Measurements from ENCODE around the gene DARS2.
"Not testable (repeated sequence)": the region's sequence is repeated elsewhere in the genome, so short reads cannot be mapped to it uniquely, and the experiment has no call there.

Gene DARS2

DNA sequence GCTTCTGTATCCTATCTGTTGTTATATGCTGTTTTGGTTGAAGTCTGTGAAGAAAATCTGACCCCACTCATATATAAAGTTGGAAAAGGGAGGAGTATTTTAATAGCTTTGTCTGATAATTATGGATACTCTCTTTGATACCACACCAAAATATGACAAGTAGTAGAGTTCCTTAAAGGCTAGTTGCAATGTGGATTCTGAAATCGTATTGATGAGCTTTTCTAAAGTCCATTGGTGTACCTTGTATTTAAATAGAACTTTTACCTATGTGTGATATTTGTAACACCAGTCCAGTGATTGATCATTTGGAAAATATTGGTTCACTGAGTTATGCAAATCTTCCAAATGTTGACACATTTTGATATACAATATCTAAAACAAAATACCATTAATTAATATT lies 35.6 kb downstream of the DARS2 start:
- Histone ChIP-seq H3K27ac (ENCODE audit: low read depth, low read length) (no peak overlapping the region), H3K9me3 (ENCODE audit: control insufficient read depth in 1 of 2, low read length in 2 of 2) (no peaks in the 10 kb centered on the region), H3K27me3 (ENCODE audit: control insufficient read depth in 1 of 2, insufficient read depth in 2 of 2, low read length in 2 of 2) (no peaks in the 10 kb centered on the region), H3K4me3 (ENCODE audit: low read depth in 1 of 2, low read length in 2 of 2) (no peak overlapping the region), H3K9ac (ENCODE audit: low read depth in 1 of 2, low read length in 2 of 2) (no peak overlapping the region), H3K36me3 (ENCODE audit: control insufficient read depth in 1 of 2, insufficient read depth in 2 of 2, low read length in 2 of 2) (peaks cover 36 to 53% of the 10 kb centered on the region in 2 donors), H3K4me1 (ENCODE audit: control insufficient read depth in 1 of 2, insufficient read depth in 2 of 2, low read length in 2 of 2) (peaks cover 6% of the 10 kb centered on the region in 2 donors)

DNA sequence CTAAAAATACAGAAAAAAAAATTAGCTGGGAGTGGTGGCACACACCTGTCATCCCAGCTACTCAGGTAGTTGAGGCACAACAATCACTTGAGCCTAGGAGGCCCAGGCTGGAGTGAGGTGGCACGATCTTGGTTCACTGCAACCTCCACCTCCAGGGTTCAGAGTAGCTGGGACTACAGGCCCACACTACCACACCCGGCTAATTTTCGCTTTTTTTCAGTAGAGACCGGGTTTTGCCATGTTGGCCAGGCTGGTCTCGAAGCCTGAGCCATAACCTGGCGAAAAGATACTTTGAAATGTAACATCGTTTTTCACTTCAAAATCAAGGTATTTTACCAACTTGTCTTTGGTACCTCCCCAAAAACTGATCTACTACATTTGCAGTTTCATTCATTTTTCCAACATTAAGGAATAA lies 37.3 kb downstream of the DARS2 start:
- Histone ChIP-seq H3K4me3 (ENCODE audit: low read depth in 1 of 2, low read length in 2 of 2) (no peak overlapping the region), H3K4me1 (ENCODE audit: control insufficient read depth in 1 of 2, insufficient read depth in 2 of 2, low read length in 2 of 2) (peaks cover 21 to 23% of the 10 kb centered on the region in 2 donors), H3K36me3 (ENCODE audit: control insufficient read depth in 1 of 2, insufficient read depth in 2 of 2, low read length in 2 of 2) (peaks cover 44 to 61% of the 10 kb centered on the region in 2 donors), H3K27ac (ENCODE audit: low read depth, low read length) (no peak overlapping the region), H3K9me3 (ENCODE audit: control insufficient read depth in 1 of 2, low read length in 2 of 2) (no peaks in the 10 kb centered on the region), H3K9ac (ENCODE audit: low read depth in 1 of 2, low read length in 2 of 2) (no peak overlapping the region), H3K27me3 (ENCODE audit: control insufficient read depth in 1 of 2, insufficient read depth in 2 of 2, low read length in 2 of 2) (no peaks in the 10 kb centered on the region)

DNA sequence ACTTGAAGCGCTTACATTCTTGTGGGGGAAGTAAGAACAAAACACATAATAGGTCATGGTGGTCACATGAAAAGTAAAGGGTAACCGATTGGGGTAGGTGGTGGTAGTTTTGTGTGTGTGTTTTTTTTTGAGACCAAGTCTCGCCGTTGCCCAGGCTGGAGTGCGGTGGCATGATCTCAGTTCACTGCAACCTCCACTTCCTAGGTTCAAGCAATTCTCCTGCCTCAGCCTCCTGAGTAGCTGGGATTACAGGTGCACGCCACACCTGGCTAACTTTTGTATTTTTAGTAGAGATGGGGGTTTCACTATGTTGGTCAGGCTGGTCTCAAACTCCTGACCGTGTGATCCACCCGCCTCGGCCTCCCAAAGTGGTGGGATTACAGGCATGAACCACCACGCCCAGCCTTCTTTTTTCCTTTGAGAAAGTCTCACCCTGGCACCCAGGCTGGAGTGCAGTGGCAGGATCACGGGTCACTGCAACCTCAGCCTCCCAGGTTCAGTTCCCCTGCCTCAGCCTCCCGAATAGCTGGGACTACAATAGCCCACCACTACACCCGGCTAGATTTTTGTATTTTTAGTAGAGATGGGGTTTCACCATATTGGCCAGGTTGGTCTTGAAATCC lies 37.8 kb downstream of the DARS2 start:
- H3K27ac ChIP-seq (ENCODE audit: low read depth, low read length); H3K27me3 ChIP-seq (ENCODE audit: control insufficient read depth in 1 of 2, insufficient read depth in 2 of 2, low read length in 2 of 2); H3K4me3 ChIP-seq (ENCODE audit: low read depth in 1 of 2, low read length in 2 of 2); H3K9me3 ChIP-seq (ENCODE audit: control insufficient read depth in 1 of 2, low read length in 2 of 2); H3K9ac ChIP-seq (ENCODE audit: low read depth in 1 of 2, low read length in 2 of 2): not testable (repeated sequence)
- H3K36me3 ChIP-seq (ENCODE audit: control insufficient read depth in 1 of 2, insufficient read depth in 2 of 2, low read length in 2 of 2), result peaks cover 44 to 58% of the 10 kb centered on the region in 2 donors
- H3K4me1 ChIP-seq (ENCODE audit: control insufficient read depth in 1 of 2, insufficient read depth in 2 of 2, low read length in 2 of 2), result peaks cover 22 to 28% of the 10 kb centered on the region in 2 donors

DNA sequence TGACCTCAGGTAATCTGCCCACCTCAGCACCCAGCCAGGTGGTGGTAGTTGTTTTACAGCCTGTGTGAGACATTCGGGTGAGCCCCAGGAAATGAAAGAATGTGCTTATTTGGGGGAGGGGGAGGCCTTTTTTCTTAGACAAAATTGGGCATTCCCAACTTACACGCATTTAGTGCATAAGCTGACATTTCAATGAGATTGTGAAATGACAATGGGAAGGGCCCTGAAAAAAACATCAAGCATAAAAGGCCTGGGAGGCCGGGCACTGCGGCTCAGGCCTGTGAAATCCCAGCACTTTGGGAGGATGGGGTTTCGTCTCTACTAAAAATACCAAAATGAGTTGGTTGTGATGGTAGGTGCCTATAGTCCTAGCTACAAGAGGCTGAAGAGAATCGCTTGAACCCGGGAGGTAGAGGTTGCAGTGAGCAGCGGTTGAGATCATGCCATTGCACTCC lies 38.3 kb downstream of the DARS2 start:
- Histone ChIP-seq H3K4me3 (ENCODE audit: low read depth in 1 of 2, low read length in 2 of 2) (no peak overlapping the region), H3K9me3 (ENCODE audit: control insufficient read depth in 1 of 2, low read length in 2 of 2) (no peaks in the 10 kb centered on the region), H3K4me1 (ENCODE audit: control insufficient read depth in 1 of 2, insufficient read depth in 2 of 2, low read length in 2 of 2) (peaks cover 22 to 29% of the 10 kb centered on the region in 2 donors), H3K27me3 (ENCODE audit: control insufficient read depth in 1 of 2, insufficient read depth in 2 of 2, low read length in 2 of 2) (no peaks in the 10 kb centered on the region), H3K27ac (ENCODE audit: low read depth, low read length) (no peak overlapping the region), H3K36me3 (ENCODE audit: control insufficient read depth in 1 of 2, insufficient read depth in 2 of 2, low read length in 2 of 2) (peaks cover 40 to 53% of the 10 kb centered on the region in 2 donors), H3K9ac (ENCODE audit: low read depth in 1 of 2, low read length in 2 of 2) (no peak overlapping the region)

DNA sequence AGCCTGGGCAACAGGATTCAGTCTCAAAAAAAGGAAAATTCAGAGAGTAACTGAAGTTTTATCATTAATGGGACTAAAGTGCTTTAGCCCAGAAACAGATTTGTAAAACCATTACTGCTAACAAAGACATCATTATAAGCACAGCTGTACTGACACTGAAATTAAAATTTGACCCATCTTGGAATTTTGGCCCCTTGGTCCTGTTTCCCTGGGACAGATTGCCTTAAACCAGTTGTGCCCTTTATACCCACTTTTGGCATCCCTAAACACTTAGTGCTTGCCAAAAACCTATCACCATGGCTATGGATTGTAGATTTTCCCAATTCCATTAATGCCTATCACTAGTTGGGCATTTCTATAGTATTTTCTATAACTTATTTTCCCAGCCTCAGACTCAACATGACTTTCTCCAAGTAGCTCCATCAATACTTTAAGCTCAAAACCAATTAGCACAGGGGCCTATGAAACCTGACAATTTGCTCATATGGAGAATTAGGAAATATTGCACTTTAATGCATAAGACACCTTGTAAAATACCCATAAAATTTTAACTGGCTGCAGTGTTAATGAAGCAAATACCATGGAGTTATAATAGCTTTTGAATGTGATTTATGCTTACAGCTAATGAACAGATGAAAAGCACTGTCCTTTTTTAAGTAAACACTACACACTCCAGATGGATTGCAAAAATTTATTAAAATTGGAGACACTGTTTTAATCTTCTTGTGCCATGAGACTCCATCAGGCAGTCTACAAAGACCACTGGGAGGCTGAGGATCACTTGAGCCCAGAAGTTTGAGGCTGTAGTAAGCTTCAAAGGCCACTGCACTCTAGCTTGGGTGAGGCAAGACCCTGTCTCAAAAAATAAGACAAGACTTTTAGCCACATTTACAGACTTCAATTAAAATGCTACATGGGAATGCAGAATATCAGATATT lies 39.0 kb downstream of the DARS2 start:
- H3K36me3 ChIP-seq (ENCODE audit: control insufficient read depth in 1 of 2, insufficient read depth in 2 of 2, low read length in 2 of 2), result peaks cover 40 to 49% of the 10 kb centered on the region in 2 donors
- peaks cover 22 to 29% of the 10 kb centered on the region in 2 donors for H3K4me1 ChIP-seq (ENCODE audit: control insufficient read depth in 1 of 2, insufficient read depth in 2 of 2, low read length in 2 of 2)
- H3K4me3 ChIP-seq (ENCODE audit: low read depth in 1 of 2, low read length in 2 of 2), result no peak overlapping the region
- no peaks in the 10 kb centered on the region for H3K27me3 ChIP-seq (ENCODE audit: control insufficient read depth in 1 of 2, insufficient read depth in 2 of 2, low read length in 2 of 2)
- no peak overlapping the region for H3K9ac ChIP-seq (ENCODE audit: low read depth in 1 of 2, low read length in 2 of 2)
- no peak overlapping the region for H3K27ac ChIP-seq (ENCODE audit: low read depth, low read length)
- no peaks in the 10 kb centered on the region for H3K9me3 ChIP-seq (ENCODE audit: control insufficient read depth in 1 of 2, low read length in 2 of 2)

DNA sequence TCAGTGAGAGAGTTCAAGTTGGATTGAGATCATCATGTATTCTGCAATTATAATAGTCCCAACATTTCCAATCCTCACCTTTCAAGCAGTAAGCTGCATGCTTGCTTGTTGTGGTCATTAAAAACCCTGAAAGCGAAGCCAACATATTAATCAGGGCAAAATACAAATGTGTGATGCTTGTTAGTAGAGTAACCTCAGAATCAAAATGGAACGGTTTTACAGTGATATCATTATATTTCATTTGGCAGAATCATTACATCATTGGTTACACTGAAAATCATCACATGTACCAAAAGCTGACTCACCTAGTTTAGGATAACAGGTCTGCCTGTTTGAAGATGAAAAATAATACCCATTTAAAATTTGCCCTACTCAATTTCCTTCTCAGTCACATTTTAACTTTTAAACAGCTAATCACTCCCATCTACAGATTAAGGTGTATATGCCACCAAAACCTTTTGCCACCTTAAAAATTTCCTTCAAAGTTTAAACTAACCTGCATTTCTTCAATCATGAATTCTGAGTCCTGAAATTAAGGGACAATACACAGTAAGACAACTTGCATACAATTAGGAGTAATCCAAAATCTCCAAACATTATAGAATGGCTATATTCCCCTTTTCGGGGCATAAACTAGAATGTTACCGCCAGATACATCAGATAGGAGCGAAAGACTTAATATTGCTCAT lies 39.9 kb downstream of the DARS2 start:
- no peaks in the 10 kb centered on the region for H3K9me3 ChIP-seq (ENCODE audit: control insufficient read depth in 1 of 2, low read length in 2 of 2)
- peaks cover 40 to 49% of the 10 kb centered on the region in 2 donors for H3K36me3 ChIP-seq (ENCODE audit: control insufficient read depth in 1 of 2, insufficient read depth in 2 of 2, low read length in 2 of 2)
- H3K27ac ChIP-seq (ENCODE audit: low read depth, low read length), result no peak overlapping the region
- H3K27me3 ChIP-seq (ENCODE audit: control insufficient read depth in 1 of 2, insufficient read depth in 2 of 2, low read length in 2 of 2), result no peaks in the 10 kb centered on the region
- no peak overlapping the region for H3K9ac ChIP-seq (ENCODE audit: low read depth in 1 of 2, low read length in 2 of 2)
- H3K4me3 ChIP-seq (ENCODE audit: low read depth in 1 of 2, low read length in 2 of 2), result peak overlapping the region in 1 of 2 donors; percentile 92
- peaks cover 22 to 33% of the 10 kb centered on the region in 2 donors for H3K4me1 ChIP-seq (ENCODE audit: control insufficient read depth in 1 of 2, insufficient read depth in 2 of 2, low read length in 2 of 2)

DNA sequence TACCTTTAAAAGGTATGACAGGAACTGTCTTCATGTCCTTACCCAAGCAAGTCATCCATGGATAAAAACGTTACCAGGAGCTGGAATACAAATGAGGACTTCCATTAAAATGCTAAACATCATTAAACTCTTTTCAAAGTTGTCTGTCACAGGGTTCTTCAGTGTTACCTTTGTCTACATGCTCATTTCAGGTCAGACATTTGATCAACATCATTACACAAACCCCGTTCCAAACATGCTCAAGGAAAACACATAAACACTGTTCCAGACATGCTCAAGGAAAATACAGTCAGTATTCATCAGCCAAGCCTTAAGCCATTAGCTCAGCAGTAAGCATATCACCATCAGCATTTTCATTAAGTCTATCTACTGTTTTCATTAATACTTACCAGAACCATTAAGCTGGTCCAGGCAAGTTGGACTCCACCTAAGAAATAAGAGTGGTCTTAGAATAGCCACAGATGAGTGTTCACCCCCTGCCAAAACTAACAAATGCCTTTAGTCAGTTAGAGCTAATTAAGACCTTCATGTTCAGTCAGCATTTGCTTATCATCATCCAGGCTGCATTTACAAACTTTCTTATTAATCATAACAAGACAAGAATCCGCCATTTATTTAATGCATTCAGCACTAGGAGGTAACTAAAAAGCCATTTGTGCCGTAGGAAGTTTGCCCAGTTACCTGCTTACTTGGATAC lies 41.1 kb downstream of the DARS2 start:
- Histone ChIP-seq H3K4me1 (ENCODE audit: control insufficient read depth in 1 of 2, insufficient read depth in 2 of 2, low read length in 2 of 2) (peaks cover 29 to 44% of the 10 kb centered on the region in 2 donors), H3K36me3 (ENCODE audit: control insufficient read depth in 1 of 2, insufficient read depth in 2 of 2, low read length in 2 of 2) (peaks cover 40 to 49% of the 10 kb centered on the region in 2 donors), H3K27ac (ENCODE audit: low read depth, low read length) (no peak overlapping the region), H3K9ac (ENCODE audit: low read depth in 1 of 2, low read length in 2 of 2) (peak overlapping the region; percentile 71 to 84), H3K4me3 (ENCODE audit: low read depth in 1 of 2, low read length in 2 of 2) (peak overlapping the region; percentile 92 to 95), H3K27me3 (ENCODE audit: control insufficient read depth in 1 of 2, insufficient read depth in 2 of 2, low read length in 2 of 2) (no peaks in the 10 kb centered on the region), H3K9me3 (ENCODE audit: control insufficient read depth in 1 of 2, low read length in 2 of 2) (no peaks in the 10 kb centered on the region)

DNA sequence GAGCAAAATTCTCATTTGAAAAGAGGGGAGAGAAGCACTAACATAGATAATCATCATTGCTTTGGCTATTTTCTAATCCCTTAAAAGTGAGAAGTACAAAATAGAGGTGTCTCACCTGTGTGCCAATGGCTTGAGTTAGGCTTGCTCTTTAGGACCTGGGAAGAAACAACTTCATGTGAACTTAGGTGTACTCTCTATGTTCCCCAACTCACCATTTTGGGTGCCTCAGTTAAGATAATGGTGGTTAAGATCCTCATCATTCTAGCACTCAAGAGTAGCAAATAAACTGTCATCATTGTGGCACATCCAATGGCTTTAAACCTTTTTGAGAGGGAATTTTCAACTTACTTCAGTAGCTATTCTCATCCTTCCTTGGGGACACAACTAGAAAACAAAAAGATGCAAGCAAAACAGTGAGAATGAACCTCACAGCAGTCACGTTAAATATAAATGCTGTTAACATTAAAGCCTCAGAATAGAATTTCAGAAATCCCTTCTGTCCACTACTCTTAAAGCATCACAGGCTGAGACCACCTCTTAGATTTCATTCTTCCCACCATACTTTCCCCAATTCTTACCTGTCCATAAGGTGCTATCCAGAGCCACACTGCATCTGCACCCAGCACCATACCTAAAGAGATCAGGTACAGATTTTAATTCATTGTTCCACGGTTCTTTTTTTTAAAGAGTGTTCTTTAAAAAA lies 42.1 kb downstream of the DARS2 start:
- Histone ChIP-seq H3K9ac (ENCODE audit: low read depth in 1 of 2, low read length in 2 of 2) (peak overlapping the region; percentile 71 to 84), H3K4me1 (ENCODE audit: control insufficient read depth in 1 of 2, insufficient read depth in 2 of 2, low read length in 2 of 2) (peaks cover 37 to 47% of the 10 kb centered on the region in 2 donors), H3K27me3 (ENCODE audit: control insufficient read depth in 1 of 2, insufficient read depth in 2 of 2, low read length in 2 of 2) (no peaks in the 10 kb centered on the region), H3K27ac (ENCODE audit: low read depth, low read length) (no peak overlapping the region), H3K36me3 (ENCODE audit: control insufficient read depth in 1 of 2, insufficient read depth in 2 of 2, low read length in 2 of 2) (peaks cover 40 to 49% of the 10 kb centered on the region in 2 donors), H3K4me3 (ENCODE audit: low read depth in 1 of 2, low read length in 2 of 2) (peak overlapping the region; percentile 92 to 95), H3K9me3 (ENCODE audit: control insufficient read depth in 1 of 2, low read length in 2 of 2) (no peaks in the 10 kb centered on the region)

DNA sequence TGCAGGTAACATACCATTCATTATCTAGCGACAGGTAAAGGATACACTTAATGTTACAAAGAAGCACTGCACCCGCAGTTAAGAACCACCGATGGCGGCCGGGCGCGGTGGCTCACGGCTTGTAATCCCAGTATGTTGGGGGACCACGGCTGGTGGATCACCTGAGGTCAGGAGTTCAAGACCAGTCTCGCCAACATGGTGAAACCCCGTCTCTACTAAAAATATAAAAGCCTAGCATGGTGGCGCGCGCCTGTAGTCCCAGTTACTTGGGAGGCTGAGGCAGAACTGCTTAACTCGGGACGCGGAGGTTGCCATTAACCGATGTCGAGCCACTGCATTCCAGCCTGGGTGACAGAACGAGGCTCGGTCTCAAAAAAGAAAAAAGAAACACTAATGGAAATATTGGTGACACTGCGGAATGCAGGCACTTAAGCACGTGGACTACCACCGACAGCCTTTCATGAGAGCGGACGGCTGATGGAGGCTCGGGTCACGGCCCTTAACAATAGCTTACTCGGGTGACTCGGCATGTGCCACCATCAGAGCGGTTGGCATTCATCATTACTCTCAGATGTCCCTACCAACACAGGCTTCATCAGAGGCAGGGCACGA lies 42.8 kb downstream of the DARS2 start:
- Histone ChIP-seq H3K9me3 (ENCODE audit: control insufficient read depth in 1 of 2, low read length in 2 of 2) (no peaks in the 10 kb centered on the region), H3K9ac (ENCODE audit: low read depth in 1 of 2, low read length in 2 of 2) (peak overlapping the region; percentile 71 to 84), H3K4me3 (ENCODE audit: low read depth in 1 of 2, low read length in 2 of 2) (peak overlapping the region; percentile 92 to 95), H3K27ac (ENCODE audit: low read depth, low read length) (peak overlapping the region; percentile 97), H3K27me3 (ENCODE audit: control insufficient read depth in 1 of 2, insufficient read depth in 2 of 2, low read length in 2 of 2) (no peaks in the 10 kb centered on the region), H3K36me3 (ENCODE audit: control insufficient read depth in 1 of 2, insufficient read depth in 2 of 2, low read length in 2 of 2) (peaks cover 40 to 46% of the 10 kb centered on the region in 2 donors), H3K4me1 (ENCODE audit: control insufficient read depth in 1 of 2, insufficient read depth in 2 of 2, low read length in 2 of 2) (peaks cover 39 to 47% of the 10 kb centered on the region in 2 donors)

All from duodenal mucosa (tissue), 2 donors.